Loucy (cell line): Measurements from ENCODE around the gene PTRHD1.

Source experiments
- EZH2phosphoT487 ChIP-seq: fragments of 200-600 bp; IDR thresholded peaks from 2 replicates; pipeline ENCODE4 v1.6.1; 2018; ENCODE audit warnings: antibody characterized with exemption, mild to moderate bottlenecking, moderate library complexity, borderline replicate concordance
- TF ChIP-seq, protein P1 (sequence below): fragments of 200-600 bp; sonication (generic); conservative IDR thresholded peaks from 2 replicates; pipeline ENCODE4 v1.5.1; 2014; ENCODE audit warnings: mild to moderate bottlenecking, antibody characterized with exemption, low read length

DNA sequence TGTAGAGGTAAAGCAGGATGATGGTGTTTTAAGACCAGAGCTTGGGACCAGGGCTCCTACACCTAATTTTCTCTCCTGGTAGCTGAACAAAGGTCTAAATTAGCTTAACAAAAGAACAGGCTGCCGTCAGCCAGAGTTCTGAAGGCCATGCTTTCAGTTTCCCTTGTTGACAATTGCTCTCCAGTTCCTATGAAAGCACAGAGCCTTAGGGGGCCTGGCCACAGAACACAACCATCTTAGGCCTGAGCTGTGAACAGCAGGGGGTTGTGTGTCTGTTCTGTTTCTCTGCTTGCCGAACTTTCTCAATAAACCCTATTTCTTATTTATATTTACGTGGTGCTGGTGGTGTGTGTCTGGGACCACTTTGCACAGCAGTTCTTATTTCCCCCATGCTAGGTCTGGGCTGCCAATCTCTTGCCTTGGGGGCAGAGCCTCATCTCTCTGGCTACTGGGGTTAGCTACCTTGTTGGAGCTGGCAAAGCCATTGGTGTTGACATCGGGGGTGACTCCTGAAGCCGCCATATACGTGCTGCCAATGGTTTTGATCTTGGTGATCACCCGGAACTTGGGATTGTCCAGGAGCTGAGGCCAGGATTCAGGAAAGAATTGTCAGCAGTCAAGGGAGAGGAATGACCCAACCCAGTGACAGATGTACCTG lies 29.0 kb upstream of the PTRHD1 start:
- TF ChIP-seq, protein P1, sequence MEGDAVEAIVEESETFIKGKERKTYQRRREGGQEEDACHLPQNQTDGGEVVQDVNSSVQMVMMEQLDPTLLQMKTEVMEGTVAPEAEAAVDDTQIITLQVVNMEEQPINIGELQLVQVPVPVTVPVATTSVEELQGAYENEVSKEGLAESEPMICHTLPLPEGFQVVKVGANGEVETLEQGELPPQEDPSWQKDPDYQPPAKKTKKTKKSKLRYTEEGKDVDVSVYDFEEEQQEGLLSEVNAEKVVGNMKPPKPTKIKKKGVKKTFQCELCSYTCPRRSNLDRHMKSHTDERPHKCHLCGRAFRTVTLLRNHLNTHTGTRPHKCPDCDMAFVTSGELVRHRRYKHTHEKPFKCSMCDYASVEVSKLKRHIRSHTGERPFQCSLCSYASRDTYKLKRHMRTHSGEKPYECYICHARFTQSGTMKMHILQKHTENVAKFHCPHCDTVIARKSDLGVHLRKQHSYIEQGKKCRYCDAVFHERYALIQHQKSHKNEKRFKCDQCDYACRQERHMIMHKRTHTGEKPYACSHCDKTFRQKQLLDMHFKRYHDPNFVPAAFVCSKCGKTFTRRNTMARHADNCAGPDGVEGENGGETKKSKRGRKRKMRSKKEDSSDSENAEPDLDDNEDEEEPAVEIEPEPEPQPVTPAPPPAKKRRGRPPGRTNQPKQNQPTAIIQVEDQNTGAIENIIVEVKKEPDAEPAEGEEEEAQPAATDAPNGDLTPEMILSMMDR = no peak
- TF ChIP-seq EZH2phosphoT487 = no peak
